K562 (cell line): ENCODE data around the gene UBE2D3. TPM values are rescaled to one million over a fixed set of nuclear protein-coding genes. Genes with fewer than 3 reads are reported as not detected.
A peak's percentile ranks its signal among the peaks of the same experiment; 100 is the strongest.

Experiments used
- ATAC-seq: fragments of 200-7000 bp; cut with Tn5 transposase; 3 replicates; pipeline ENCODE4 v1.9.1; 2020; ENCODE audit warnings: moderate library complexity
- Bru-seq: library from RNA; stranded (reverse); fragments of 400-500 nt; gene quantifications from one replicate; lab custom pipeline; 2021; lab: Mats Ljungman, UMichigan
- BruChase-seq, 2 experiments: library from RNA; stranded (reverse); fragments of 400-500 nt; gene quantifications; one replicate each; lab custom pipeline; 2021; lab: Mats Ljungman, UMichigan
- BruUV-seq: library from RNA; stranded (reverse); fragments of 400-500 nt; replicated peaks from 2 replicates; lab custom pipeline; 2021; lab: Mats Ljungman, UMichigan
- CTCF ChIA-PET: fragments of 300-600 bp; formaldehyde crosslinking; extraction: SDS; loops from one replicate; lab custom pipeline; 2021; ENCODE audit warnings: low intra/inter-chr PET ratio; lab: Yijun Ruan, JAX
- POLR2A ChIA-PET: fragments of 300-600, 350-650 bp; sonication (Branson Sonifier 250); formaldehyde crosslinking; extraction: SDS; loops from one replicate; lab custom pipeline; 2021; ENCODE audit warnings: antibody characterized with exemption, inconsistent platforms; lab: Yijun Ruan, JAX
- DNase-seq, 4 experiments: peaks; one replicate each; pipeline versions ENCODE4 v3.0.0 to v3.0.0-alpha.2; 2011 to 2018; ENCODE audit warnings: low spot score in 3 of 4, mixed read lengths in 3 of 4; ENCODE audit errors: extremely low read depth in 1 of 4
- FAIRE-seq: peaks from 2 replicates; lab custom pipeline; 2011; peaks lifted over from hg19 to GRCh38; lab: Jason Lieb, UNC
- H2AFZ ChIP-seq: 2 replicates; pipeline ENCODE4 v1.6.0; 2011; ENCODE audit warnings: low read depth, low read length, control low read depth, inconsistent platforms
- H3K27ac ChIP-seq: fragments of 200-600 bp; 3 replicates; pipeline ENCODE4 v1.8.0; 2011; ENCODE audit warnings: low read depth, mild to moderate bottlenecking, control low read depth, inconsistent platforms, low read length, moderate library complexity, mixed read lengths; ENCODE audit errors: extremely low read depth
- H3K27me3 ChIP-seq, 2 experiments: fragments of 300-600 bp in 1 of 2; 2 replicates in 1 of 2; 3 replicates in 1 of 2; pipeline versions ENCODE4 v1.6.0 to v1.8.0; 2011; ENCODE audit warnings: inconsistent platforms in 2 of 2, low read length in 2 of 2, mild to moderate bottlenecking in 1 of 2, mixed read lengths in 1 of 2, moderate library complexity in 1 of 2; ENCODE audit not compliant: control insufficient read depth in 2 of 2, insufficient read depth in 2 of 2
- H3K36me3 ChIP-seq: fragments of 300-600 bp; 3 replicates; pipeline ENCODE4 v1.8.0; 2011; ENCODE audit warnings: mild to moderate bottlenecking, low read length, inconsistent platforms; ENCODE audit not compliant: control insufficient read depth, insufficient read depth
- H3K4me1 ChIP-seq, 2 experiments: fragments of 200-600 bp in 1 of 2; replicated peaks in 1 of 2; 2 replicates in 1 of 2; 3 replicates in 1 of 2; pipeline versions ENCODE4 v1.5.1 to v1.8.0; 2011; ENCODE audit warnings: inconsistent platforms in 2 of 2, low read length in 2 of 2, mild to moderate bottlenecking in 1 of 2, mixed read lengths in 1 of 2, moderate library complexity in 1 of 2; ENCODE audit not compliant: control insufficient read depth in 2 of 2, insufficient read depth in 2 of 2
- H3K4me2 ChIP-seq: 2 replicates; pipeline ENCODE4 v1.6.1; 2011; ENCODE audit warnings: low read length, control low read depth, inconsistent platforms, mixed read lengths; ENCODE audit not compliant: insufficient read depth
- H3K4me3 ChIP-seq: fragments of 200-600 bp; sonication (generic), shearing (Covaris generic); 2 replicates; pipeline ENCODE4 v1.5.1; 2016; ENCODE audit warnings: control low read depth, inconsistent platforms
- H3K79me2 ChIP-seq: fragments of 200-600 bp; 3 replicates; pipeline ENCODE4 v1.8.0; 2011; ENCODE audit warnings: low read length, inconsistent platforms; ENCODE audit not compliant: control insufficient read depth, insufficient read depth
- H3K9ac ChIP-seq, 2 experiments: 2 replicates each; pipeline versions ENCODE4 v1.6.0 to v1.6.1; 2011; ENCODE audit warnings: low read depth in 2 of 2, low read length in 2 of 2, control low read depth in 1 of 2, inconsistent platforms in 1 of 2, mild to moderate bottlenecking in 1 of 2, mixed read lengths in 1 of 2; ENCODE audit not compliant: insufficient read depth in 1 of 2
- H3K9me1 ChIP-seq: one replicate; pipeline ENCODE4 v1.6.0; 2011; ENCODE audit warnings: inconsistent platforms, mild to moderate bottlenecking, low read length, moderate library complexity; ENCODE audit not compliant: control insufficient read depth, insufficient read depth
- H3K9me3 ChIP-seq: replicated peaks from 2 replicates; pipeline ENCODE4 v1.5.1; 2011; ENCODE audit warnings: low read depth, low read length, inconsistent platforms; ENCODE audit not compliant: control insufficient read depth, insufficient read depth
- H4K20me1 ChIP-seq: replicated peaks from 2 replicates; pipeline ENCODE4 v1.6.1; 2011; ENCODE audit warnings: low read length, inconsistent platforms, mixed read lengths; ENCODE audit not compliant: control insufficient read depth, insufficient read depth
- BRD9 ChIP-seq: fragments of 450-650 bp; IDR thresholded peaks from 2 replicates; pipeline ENCODE4 v1.6.1; 2018; ENCODE audit warnings: low read depth; ENCODE audit not compliant: partially characterized antibody
- CAMTA2 ChIP-seq: fragments of 250-450 bp; sonication (Bioruptor Pico); conservative IDR thresholded peaks from 2 replicates; pipeline ENCODE4 v1.5.1; 2022
- FOXO4 ChIP-seq: fragments of 450-650 bp; formaldehyde crosslinking; IDR thresholded peaks from 2 replicates; pipeline ENCODE4 v1.4.0; 2020; ENCODE audit warnings: mild to moderate bottlenecking, moderate library complexity
- FOXP1 ChIP-seq: sonication (generic); formaldehyde crosslinking; IDR thresholded peaks from 2 replicates; pipeline ENCODE4 v1.8.0; 2022; ENCODE audit warnings: mild to moderate bottlenecking, missing genetic modification reagents
- MAFG ChIP-seq: fragments of 450-650 bp; conservative IDR thresholded peaks from 2 replicates; pipeline ENCODE4 v1.6.1; 2016; ENCODE audit warnings: missing genetic modification characterization, missing compliant biosample characterization
- NEUROD1 ChIP-seq: fragments of 150-350 bp; IDR thresholded peaks from 2 replicates; pipeline ENCODE4 v1.6.1; 2014; ENCODE audit warnings: borderline replicate concordance, low read length, low read depth; ENCODE audit not compliant: partially characterized antibody
- TCF3 ChIP-seq: sonication (generic); formaldehyde crosslinking; IDR thresholded peaks from 2 replicates; pipeline ENCODE4 v1.4.0; 2020; ENCODE audit warnings: mild to moderate bottlenecking, missing genetic modification reagents
- THAP7 ChIP-seq: fragments of 250-450 bp; sonication (Bioruptor Pico); IDR thresholded peaks from 2 replicates; pipeline ENCODE4 v1.5.0; 2021
- ZBTB8A ChIP-seq: fragments of 450-650 bp; IDR thresholded peaks from 2 replicates; pipeline ENCODE4 v1.6.1; 2018; ENCODE audit warnings: mild to moderate bottlenecking, moderate library complexity; ENCODE audit not compliant: partially characterized antibody
- ZNF140 ChIP-seq: fragments of 250-450 bp; sonication (Bioruptor Pico); IDR thresholded peaks from 2 replicates; pipeline ENCODE4 v1.8.0; 2021; ENCODE audit warnings: moderate library complexity, mild to moderate bottlenecking, inconsistent platforms
- WGBS: fragments of 100-300 bp; shearing (Covaris generic); methylation state at CpG from one replicate; pipeline ENCODE4 v1.1.6; 2016; ENCODE audit warnings: low coverage, mixed read lengths; ENCODE audit not compliant: insufficient coverage; ENCODE audit errors: missing lambda C conversion rate; 5-methylcytosine and 5-hydroxymethylcytosine counted together
- in situ Hi-C: fragments of 300-500 bp; cut with MboI; formaldehyde crosslinking; loops from 4 replicates; pipeline ENCODE4 v1.15.0; 2018; ENCODE audit warnings: inconsistent platforms, mixed read lengths
- intact Hi-C: fragments of 100-400 bp; cut with micrococcal nuclease; formaldehyde crosslinking; loops from 2 replicates; pipeline ENCODE4 v1.14.2; 2022
- long read RNA-seq, 3 experiments: library from polyadenylated mRNA in 2 of 3; library from RNA in 1 of 3; unstranded in 2 of 3; stranded (forward) in 1 of 3; transcript quantifications; one replicate each; pipeline ENCODE4 v2.0.0, GENCODE V29; 2019 to 2022
- polyA minus RNA-seq, 3 experiments: library from RNA; depleted of rRNA, polyadenylated mRNA; stranded (reverse); fragments of >200 nt; gene quantifications; 2 replicates each; pipeline ENCODE4 v1.2.3, GENCODE V29; 2011
- polyA plus RNA-seq, 8 experiments: library from polyadenylated mRNA; depleted of rRNA in 4 of 8; stranded (reverse) in 5 of 8; unstranded in 3 of 8; fragments of >200 nt; fragmentation: Nextera tagmentation in 2 of 8; fragmentation: Illumina TruSeq in 1 of 8; extraction: Ambion mirVana in 2 of 8; extraction: Trizol in 1 of 8; gene quantifications; 2 replicates each; pipeline versions ENCODE4 v1.2.1 to v1.2.3, GENCODE V29; 2011 to 2014; ENCODE audit warnings: inconsistent platforms in 1 of 8, missing spikeins in 1 of 8
- total RNA-seq, 7 experiments: library from RNA; depleted of rRNA in 6 of 7; stranded (reverse); fragments of >200 nt in 6 of 7; fragmentation: Illumina TruSeq in 2 of 7; extraction: Trizol in 2 of 7; gene quantifications; 2 replicates each; pipeline versions ENCODE4 v1.2.1 to v1.2.3, GENCODE V29; 2011 to 2021; ENCODE audit warnings: low replicate concordance in 1 of 7

UBE2D3 gene
- 106 and 238 TPM in 2 replicates for total RNA-seq (2011; cell fraction: chromatin; rRNA removed; ENCODE audit: low replicate concordance)
- total RNA-seq (2011; cell fraction: nucleolus; rRNA removed): 61.5 and 87.0 TPM in 2 replicates
- total RNA-seq (2011; cell fraction: nucleoplasm; rRNA removed): 180 and 303 TPM in 2 replicates
- total RNA-seq (2014; rRNA removed) (434 and 562 TPM in 2 replicates), total RNA-seq (2014; rRNA removed; fragmentation: Illumina TruSeq; extraction: Trizol) (257 and 281 TPM in 2 replicates), total RNA-seq (2015; rRNA removed; fragmentation: Illumina TruSeq; extraction: Trizol) (305 and 313 TPM in 2 replicates), total RNA-seq (2021) (276 and 281 TPM in 2 replicates), polyA plus RNA-seq (2011; rRNA removed) (348 and 408 TPM in 2 replicates), polyA plus RNA-seq (2014; fragmentation: Illumina TruSeq; extraction: Trizol) (447 and 618 TPM in 2 replicates), polyA plus RNA-seq (2014; fragmentation: Nextera tagmentation; extraction: Ambion mirVana) (100 to 1,000 TPM; 191 to 202 TPM), polyA plus RNA-seq (2014; rRNA removed) (292 and 329 TPM in 2 replicates), polyA minus RNA-seq (2011; rRNA and poly(A)+ RNA removed) (278 and 307 TPM in 2 replicates), Bru-seq, nascent RNA (percentile 95 among the genes with signal in this experiment), BruChase-seq, experiment 1, labeled RNA remaining after a 2-hour chase (percentile 96 among the genes with signal in this experiment), BruChase-seq, experiment 2, labeled RNA remaining after a 6-hour chase (percentile 95 among the genes with signal in this experiment)
- 357 and 381 TPM in 2 replicates for polyA plus RNA-seq (2011; cell fraction: cytosol; rRNA removed)
- polyA plus RNA-seq (2011; cell fraction: nucleus; rRNA removed): 305 and 318 TPM in 2 replicates
- 235 and 382 TPM in 2 replicates for polyA plus RNA-seq (2012)
- polyA minus RNA-seq (2011; cell fraction: cytosol; rRNA and poly(A)+ RNA removed): 149 and 195 TPM in 2 replicates
- 123 and 159 TPM in 2 replicates for polyA minus RNA-seq (2011; cell fraction: nucleus; rRNA and poly(A)+ RNA removed)
- long read RNA-seq, experiment 1, full-length matches to known transcripts: 507 of 1,217 reads
- long read RNA-seq, experiment 1, partial matches to known transcripts: 580 of 1,217 reads
- long read RNA-seq, experiment 1, other reads (novel, unspliced or antisense): 130 of 1,217 reads
- long read RNA-seq, experiment 2, partial matches to known transcripts: 61 of 342 reads
- long read RNA-seq, experiment 2, other reads (novel, unspliced or antisense): 280 of 342 reads
- long read RNA-seq, experiment 3, transcript UBE2D3-210 (8 exons, 3,990 nt): major isoform, 285 of 460 reads
- long read RNA-seq, experiment 3, transcript UBE2D3-207 (8 exons, 2,368 nt): minor isoform, 40 of 460 reads
- long read RNA-seq, experiment 3, transcript UBE2D3-208 (8 exons, 2,227 nt): minor isoform, 27 of 460 reads
- long read RNA-seq, experiment 3, transcript UBE2D3-202 (8 exons, 896 nt): minor isoform, 8 of 460 reads
- long read RNA-seq, experiment 3, partial matches to known transcripts: 60 of 460 reads
- long read RNA-seq, experiment 3, other reads (novel, unspliced or antisense): 29 of 460 reads

GRCh38 chr4:102826890-102827673 is at the start of gene UBE2D3:
Gene UBE2D3 (minus strand): TSS chr4:102827551. CDS start chr4:102826508, 1,043 bp downstream.
- intact Hi-C loops: loop anchor here (2.0 to 5.0 kb wide), 6 partner anchors 65 to 325 kb away; partner anchors contain the start of genes BDH2, MANBA, NFKB1 and SLC9B2
- Histone ChIP-seq H3K4me2 (peak within 1 kb of the TSS; percentile 95), H3K9me1 (no peaks in the 10 kb centered on the region), H3K27me3 (no peaks in the 10 kb centered on the region), H3K4me3 (peak within 1 kb of the TSS; percentile 97), H3K36me3 (peaks cover 44% of the 10 kb centered on the region), H3K27ac (peak within 1 kb of the TSS; percentile 99), H4K20me1 (peaks cover 31% of the 10 kb centered on the region), H3K9ac (peak within 1 kb of the TSS; percentile 99), H3K4me1 (peaks cover 6 to 9% of the 10 kb centered on the region in 2 experiments), H3K9me3 (no peaks in the 10 kb centered on the region), H3K79me2 (peaks cover 90% of the 10 kb centered on the region), H2AFZ (peak within 1 kb of the TSS; percentile 91)
- ATAC-seq: peak; percentile 62
- no TSS peak for BruUV-seq
- DNase-seq: peak; percentile 73 to 94 (median 76)
- in situ Hi-C loops: no loop called here
- CTCF ChIA-PET: no interaction called here
- POLR2A ChIA-PET: interaction anchor here (0.6 to 5.0 kb wide), 23 partner anchors 9 to 381 kb away, joined by 3 to 48 read pairs (median 4); partner anchors contain the start of gene CISD2
- WGBS: under 1% methylated on average over 39 of the region's 73 CpGs
- peak; percentile 29 for FAIRE-seq
- TF ChIP-seq FOXP1 (CRISPR knock-in tag) (peak; percentile 73), CAMTA2 (peak; percentile 76; the same call in 1 of the 2 replicates), TCF3 (peak; percentile 49), MAFG (tag) (no peak), NEUROD1 (peak; percentile 81), BRD9 (peak; percentile 89), FOXO4 (CRISPR knock-in tag) (no peak), THAP7 (CRISPR knock-in tag) (peak; percentile 89), ZBTB8A (no peak), ZNF140 (CRISPR knock-in tag) (no peak)
